ENCODE data around the gene LRRC52. TPM values are rescaled to one million over a fixed set of nuclear protein-coding genes. Genes with fewer than 3 reads are reported as not detected.

LRRC52 gene
- total RNA-seq, 2 donors from 2014 or later, result not detected

GRCh38 chr1:165501970-165502348 lies 41.8 kb upstream of the LRRC52 start:
- Mint-ChIP-seq H3K9me3 (no peaks in the 10 kb centered on the region), H3K27me3 (ENCODE audit: insufficient read depth) (peaks cover 2% of the 10 kb centered on the region), H3K4me1 (peaks cover 6% of the 10 kb centered on the region), H3K4me3 (no peak overlapping the region), H3K27ac (no peak overlapping the region), H3K36me3 (ENCODE audit: low read depth) (no peaks in the 10 kb centered on the region)
- TF ChIP-seq, protein P1, sequence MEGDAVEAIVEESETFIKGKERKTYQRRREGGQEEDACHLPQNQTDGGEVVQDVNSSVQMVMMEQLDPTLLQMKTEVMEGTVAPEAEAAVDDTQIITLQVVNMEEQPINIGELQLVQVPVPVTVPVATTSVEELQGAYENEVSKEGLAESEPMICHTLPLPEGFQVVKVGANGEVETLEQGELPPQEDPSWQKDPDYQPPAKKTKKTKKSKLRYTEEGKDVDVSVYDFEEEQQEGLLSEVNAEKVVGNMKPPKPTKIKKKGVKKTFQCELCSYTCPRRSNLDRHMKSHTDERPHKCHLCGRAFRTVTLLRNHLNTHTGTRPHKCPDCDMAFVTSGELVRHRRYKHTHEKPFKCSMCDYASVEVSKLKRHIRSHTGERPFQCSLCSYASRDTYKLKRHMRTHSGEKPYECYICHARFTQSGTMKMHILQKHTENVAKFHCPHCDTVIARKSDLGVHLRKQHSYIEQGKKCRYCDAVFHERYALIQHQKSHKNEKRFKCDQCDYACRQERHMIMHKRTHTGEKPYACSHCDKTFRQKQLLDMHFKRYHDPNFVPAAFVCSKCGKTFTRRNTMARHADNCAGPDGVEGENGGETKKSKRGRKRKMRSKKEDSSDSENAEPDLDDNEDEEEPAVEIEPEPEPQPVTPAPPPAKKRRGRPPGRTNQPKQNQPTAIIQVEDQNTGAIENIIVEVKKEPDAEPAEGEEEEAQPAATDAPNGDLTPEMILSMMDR (conservative IDR thresholded peaks at IDR 0.05), result no peak
- no peaks in the 10 kb centered on the region for H3K36me3 ChIP-seq (ENCODE audit: control insufficient read depth, insufficient read depth, low read length)
- no peak overlapping the region for H3K27ac ChIP-seq (ENCODE audit: low read depth, low read length)
- H3K4me3 ChIP-seq (ENCODE audit: low read length), result no peak overlapping the region
- 91 to 100% methylated on average over 2 to 3 of the region's 3 CpGs for WGBS, 2 experiments (ENCODE audit: insufficient coverage in 1 of 2, insufficient read length in 1 of 2)
- no peak overlapping the region for H3K9ac ChIP-seq (ENCODE audit: extremely low read depth, low read length, poor library complexity, severe bottlenecking)
- H3K27me3 ChIP-seq (ENCODE audit: control insufficient read depth, insufficient read depth, low read length, poor library complexity, severe bottlenecking), result no peaks in the 10 kb centered on the region
- no peaks in the 10 kb centered on the region for H3K4me1 ChIP-seq (ENCODE audit: control insufficient read depth, insufficient read depth, low read length)
- no peaks in the 10 kb centered on the region for H3K9me3 ChIP-seq (ENCODE audit: control insufficient read depth, low read length)
- DNase-seq, result no peak

- H3K27me3 Mint-ChIP-seq (ENCODE audit: insufficient read depth), result peaks cover 2% of the 10 kb centered on the region
- H3K36me3 Mint-ChIP-seq (ENCODE audit: low read depth), result no peaks in the 10 kb centered on the region
- H3K27ac Mint-ChIP-seq, result no peak overlapping the region
- no peak for DNase-seq
- TF ChIP-seq, protein P1 (conservative IDR thresholded peaks at IDR 0.05), result no peak
- peaks cover 8% of the 10 kb centered on the region for H3K27me3 ChIP-seq (ENCODE audit: control insufficient read depth, insufficient read depth, low read length, poor library complexity, severe bottlenecking)
- H3K9me3 Mint-ChIP-seq, result no peaks in the 10 kb centered on the region
- H3K4me3 Mint-ChIP-seq, result no peak overlapping the region
- peaks cover 10% of the 10 kb centered on the region for H3K4me1 Mint-ChIP-seq
- no peak overlapping the region for H3K4me3 ChIP-seq (ENCODE audit: low read length)
- no peaks in the 10 kb centered on the region for H3K36me3 ChIP-seq (ENCODE audit: control insufficient read depth, insufficient read depth, low read length)
- no peak overlapping the region for H3K27ac ChIP-seq (ENCODE audit: low read depth, low read length)
- no peaks in the 10 kb centered on the region for H3K4me1 ChIP-seq (ENCODE audit: control insufficient read depth, insufficient read depth, low read length)
- H3K9me3 ChIP-seq (ENCODE audit: control insufficient read depth, low read length), result no peaks in the 10 kb centered on the region
- no peak overlapping the region for H3K9ac ChIP-seq (ENCODE audit: extremely low read depth, low read length, poor library complexity, severe bottlenecking)
Measured at GRCh38 chr1:165507570-165507969, 36.2 kb upstream of the LRRC52 start.

GRCh38 chr1:165508291-165508690 lies 35.5 kb upstream of the LRRC52 start:
- Mint-ChIP-seq H3K4me1 (peaks cover 10% of the 10 kb centered on the region), H3K27ac (no peak overlapping the region), H3K27me3 (ENCODE audit: insufficient read depth) (peaks cover 2% of the 10 kb centered on the region), H3K9me3 (no peaks in the 10 kb centered on the region), H3K4me3 (no peak overlapping the region), H3K36me3 (ENCODE audit: low read depth) (no peaks in the 10 kb centered on the region)
- WGBS, 2 experiments (ENCODE audit: insufficient coverage in 1 of 2, insufficient read length in 1 of 2), result 90 to 100% methylated on average over 2 to 3 of the region's 3 CpGs
- no peak for DNase-seq
- Histone ChIP-seq H3K27ac (ENCODE audit: low read depth, low read length) (no peak overlapping the region), H3K4me1 (ENCODE audit: control insufficient read depth, insufficient read depth, low read length) (no peaks in the 10 kb centered on the region), H3K9me3 (ENCODE audit: control insufficient read depth, low read length) (no peaks in the 10 kb centered on the region), H3K27me3 (ENCODE audit: control insufficient read depth, insufficient read depth, low read length, poor library complexity, severe bottlenecking) (peaks cover 10% of the 10 kb centered on the region), H3K36me3 (ENCODE audit: control insufficient read depth, insufficient read depth, low read length) (no peaks in the 10 kb centered on the region), H3K4me3 (ENCODE audit: low read length) (no peak overlapping the region), H3K9ac (ENCODE audit: extremely low read depth, low read length, poor library complexity, severe bottlenecking) (no peak overlapping the region)
- TF ChIP-seq, protein P1 (conservative IDR thresholded peaks at IDR 0.05), result no peak
